Measurements from ENCODE around the gene PEX26.

The PEX26 gene

GRCh38 chr22:18108187-18108586 lies 30.4 kb downstream of the PEX26 start:
- H2AFZ ChIP-seq (ENCODE audit: low read length): no peak overlapping the region
- no peak overlapping the region for H3K9ac ChIP-seq (ENCODE audit: low read depth, low read length, poor library complexity, severe bottlenecking)
- peaks cover 37% of the 10 kb centered on the region for H3K4me1 ChIP-seq (ENCODE audit: insufficient read depth, low read length, poor library complexity, severe bottlenecking)
- H3F3A ChIP-seq (ENCODE audit: low read depth): peaks cover 3% of the 10 kb centered on the region; the same call in 1 of the 2 replicates
- H3K36me3 ChIP-seq (ENCODE audit: insufficient read depth, low read length): no peaks in the 10 kb centered on the region
- H3K4me2 ChIP-seq (ENCODE audit: low read depth, low read length, poor library complexity, severe bottlenecking): no peak overlapping the region
- H3K4me3 ChIP-seq (ENCODE audit: low read length, poor library complexity, severe bottlenecking): no peak overlapping the region
- no peak for TF ChIP-seq CTCF (conservative IDR thresholded peaks at IDR 0.05; ENCODE audit: low read length)
- TF ChIP-seq EZH2phosphoT487 (IDR thresholded peaks at IDR 0.05; ENCODE audit: borderline replicate concordance): no peak
- no peaks in the 10 kb centered on the region for H3K27me3 ChIP-seq (ENCODE audit: insufficient read depth, low read length, poor library complexity, severe bottlenecking)
- H3K9me2 ChIP-seq (replicated peaks; ENCODE audit: low read depth, low read length): no peaks in the 10 kb centered on the region
- H3K79me2 ChIP-seq (ENCODE audit: insufficient read depth, low read length): peaks cover 25% of the 10 kb centered on the region
- H4K20me1 ChIP-seq (ENCODE audit: insufficient read depth, low read length, poor library complexity, severe bottlenecking): no peaks in the 10 kb centered on the region
- no peaks in the 10 kb centered on the region for H3K9me3 ChIP-seq (ENCODE audit: insufficient read depth, low read depth, low read length)

DNA sequence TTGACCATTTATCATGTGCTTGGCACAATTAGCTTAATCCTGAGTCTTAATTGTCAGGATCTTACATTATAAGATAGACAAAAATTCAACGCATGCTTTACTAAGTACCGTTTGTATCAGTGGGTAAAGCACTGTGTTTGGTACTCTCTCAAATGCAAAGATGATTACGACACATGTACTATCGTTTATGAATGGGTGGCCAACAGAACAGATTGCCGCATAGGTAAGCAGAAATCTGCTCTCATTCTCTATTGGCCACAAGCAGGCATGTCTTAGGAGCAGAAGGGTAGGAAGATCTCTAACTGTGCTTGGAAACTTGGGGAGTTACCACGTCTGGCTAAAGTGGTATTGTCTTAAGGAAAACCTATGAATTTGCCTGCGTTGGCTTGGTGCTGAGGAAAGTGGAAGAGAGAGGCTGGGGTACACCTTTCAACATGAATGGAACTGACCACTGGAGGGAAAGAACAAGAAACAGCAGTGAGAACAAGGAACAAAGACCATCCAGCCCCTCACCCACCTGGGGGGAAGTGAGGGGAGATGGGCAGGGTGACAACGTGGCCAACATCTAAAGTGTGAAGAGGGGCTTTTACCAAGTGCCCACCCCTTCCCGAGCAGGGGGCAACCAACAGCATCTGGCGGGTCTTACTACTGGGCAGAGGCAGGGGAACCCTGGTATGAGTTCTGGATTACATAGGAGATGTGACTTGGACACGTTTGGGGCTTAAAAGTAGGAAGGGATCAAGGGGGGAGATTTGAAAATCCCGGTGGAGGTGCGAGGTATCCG lies 31.8 kb downstream of the PEX26 start:
- Histone ChIP-seq H3K9me2 (replicated peaks; ENCODE audit: low read depth, low read length) (no peaks in the 10 kb centered on the region), H3K4me2 (ENCODE audit: low read depth, low read length, poor library complexity, severe bottlenecking) (peak overlapping the region; percentile 87), H3K9ac (ENCODE audit: low read depth, low read length, poor library complexity, severe bottlenecking) (peak overlapping the region; percentile 83), H3K9me3 (ENCODE audit: insufficient read depth, low read depth, low read length) (no peaks in the 10 kb centered on the region), H3K36me3 (ENCODE audit: insufficient read depth, low read length) (no peaks in the 10 kb centered on the region), H3K79me2 (ENCODE audit: insufficient read depth, low read length) (peaks cover 26% of the 10 kb centered on the region), H4K20me1 (ENCODE audit: insufficient read depth, low read length, poor library complexity, severe bottlenecking) (no peaks in the 10 kb centered on the region), H2AFZ (ENCODE audit: low read length) (peak overlapping the region; percentile 83; the same call in 1 of the 2 replicates), H3K4me1 (ENCODE audit: insufficient read depth, low read length, poor library complexity, severe bottlenecking) (peaks cover 44% of the 10 kb centered on the region), H3F3A (ENCODE audit: low read depth) (peaks cover 9% of the 10 kb centered on the region), H3K4me3 (ENCODE audit: low read length, poor library complexity, severe bottlenecking) (peak overlapping the region; percentile 79), H3K27me3 (ENCODE audit: insufficient read depth, low read length, poor library complexity, severe bottlenecking) (no peaks in the 10 kb centered on the region)
- TF ChIP-seq EZH2phosphoT487 (IDR thresholded peaks at IDR 0.05; ENCODE audit: borderline replicate concordance) (no peak), CTCF (conservative IDR thresholded peaks at IDR 0.05; ENCODE audit: low read length) (no peak)

DNA sequence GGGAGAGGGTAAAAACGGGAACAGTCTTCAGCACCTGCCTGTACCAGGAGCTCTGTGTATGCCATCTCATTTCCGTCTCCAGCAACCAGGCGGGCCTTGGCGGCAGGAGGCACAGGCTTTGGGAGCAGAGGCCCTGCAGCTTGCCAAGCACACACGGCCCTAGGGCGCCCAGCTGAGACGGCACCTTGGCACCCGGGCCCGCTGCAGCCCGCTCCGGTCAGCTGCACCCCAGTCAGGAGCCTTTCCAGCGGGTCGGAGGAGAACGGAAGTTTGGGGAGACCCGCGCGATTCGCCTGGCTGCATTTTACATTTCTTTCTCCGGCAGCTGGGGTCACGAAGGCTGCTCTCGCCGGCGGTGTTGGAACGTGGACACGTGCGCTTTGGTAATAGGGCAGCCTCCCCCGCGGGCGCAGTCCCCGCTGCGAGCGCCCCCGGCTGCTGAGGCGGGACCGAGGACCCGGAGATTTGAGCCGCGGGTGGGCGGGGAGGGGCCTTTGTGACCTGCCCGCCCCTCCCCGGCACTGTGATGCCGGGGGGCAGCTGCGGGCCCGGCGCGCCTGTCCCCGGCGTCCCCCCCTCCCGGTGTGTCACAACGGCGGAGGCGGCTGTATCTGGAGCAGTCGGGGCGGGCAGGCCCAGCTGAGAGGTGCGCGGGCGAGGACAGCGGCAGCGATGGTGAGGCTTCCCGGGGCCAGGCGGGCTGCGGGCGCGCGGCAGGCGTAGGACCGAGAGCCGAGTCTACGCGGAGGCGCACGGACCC lies 32.6 kb downstream of the PEX26 start, which contains the start of gene TUBA8:
TUBA8 (plus strand) TSS at position 616 of the 760 bp plus-strand sequence; CDS start at position 673, 57 bp downstream.
- H2AFZ ChIP-seq (ENCODE audit: low read length): peak within 1 kb of the TSS; percentile 83
- peak within 1 kb of the TSS; percentile 83 for H3K9ac ChIP-seq (ENCODE audit: low read depth, low read length, poor library complexity, severe bottlenecking)
- H3K79me2 ChIP-seq (ENCODE audit: insufficient read depth, low read length): peaks cover 31% of the 10 kb centered on the region
- peaks cover 49% of the 10 kb centered on the region for H3K4me1 ChIP-seq (ENCODE audit: insufficient read depth, low read length, poor library complexity, severe bottlenecking)
- H3F3A ChIP-seq (ENCODE audit: low read depth): peaks cover 16% of the 10 kb centered on the region
- H3K4me3 ChIP-seq (ENCODE audit: low read length, poor library complexity, severe bottlenecking): peak within 1 kb of the TSS; percentile 79
- no peaks in the 10 kb centered on the region for H3K27me3 ChIP-seq (ENCODE audit: insufficient read depth, low read length, poor library complexity, severe bottlenecking)
- TF ChIP-seq EZH2phosphoT487 (IDR thresholded peaks at IDR 0.05; ENCODE audit: borderline replicate concordance) (no peak), CTCF (conservative IDR thresholded peaks at IDR 0.05; ENCODE audit: low read length) (no peak)
- no peaks in the 10 kb centered on the region for H3K9me3 ChIP-seq (ENCODE audit: insufficient read depth, low read depth, low read length)
- H3K9me2 ChIP-seq (replicated peaks; ENCODE audit: low read depth, low read length): no peaks in the 10 kb centered on the region
- no peaks in the 10 kb centered on the region for H4K20me1 ChIP-seq (ENCODE audit: insufficient read depth, low read length, poor library complexity, severe bottlenecking)
- no peaks in the 10 kb centered on the region for H3K36me3 ChIP-seq (ENCODE audit: insufficient read depth, low read length)
- H3K4me2 ChIP-seq (ENCODE audit: low read depth, low read length, poor library complexity, severe bottlenecking): peak within 1 kb of the TSS; percentile 87
